ENCODE results near the gene ZNF516.

Gene ZNF516

DNA sequence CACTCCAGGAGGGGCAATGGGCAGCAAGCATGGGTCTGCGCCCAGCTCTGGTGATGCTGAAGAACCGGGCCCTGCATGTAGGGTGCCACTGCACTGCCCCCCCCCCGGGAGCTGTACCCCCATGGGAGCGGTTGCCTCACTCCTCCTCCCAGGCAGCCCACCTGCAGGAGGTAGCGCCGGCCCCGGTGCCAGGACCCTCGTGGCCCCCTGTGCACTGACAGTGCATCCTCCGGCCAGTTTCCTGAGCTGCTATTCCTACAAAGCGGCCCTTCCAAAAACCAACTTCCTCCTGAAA, 109.4 kb downstream of the ZNF516 start:
- H3K79me2 ChIP-seq (ENCODE audit: control insufficient read depth, insufficient read depth, low read length) = no peaks in the 10 kb centered on the region
- no peak overlapping the region for H3K18ac ChIP-seq (ENCODE audit: low read length)
- no peak overlapping the region for H4K8ac ChIP-seq (ENCODE audit: low read depth, low read length)
- no peak overlapping the region for H2BK15ac ChIP-seq (replicated peaks; ENCODE audit: low read depth)
- no peak overlapping the region for H2AK5ac ChIP-seq (ENCODE audit: low read length)
- no peak overlapping the region for H3K56ac ChIP-seq (ENCODE audit: low read length)
- WGBS (ENCODE audit: extremely low coverage, insufficient coverage, low lambda C conversion rate) = no CpG with 5 or more reads among the region's 10 CpGs
- no peak for DNase-seq
- no peaks in the 10 kb centered on the region for H3K79me1 ChIP-seq (ENCODE audit: low read length)
- no peak overlapping the region for H3K4me2 ChIP-seq (ENCODE audit: low read length)
- no peaks in the 10 kb centered on the region for H3K27me3 ChIP-seq (ENCODE audit: insufficient read depth, low read length, poor library complexity)
- H3K9ac ChIP-seq (ENCODE audit: low read length) = no peak overlapping the region
- no peak overlapping the region for H2BK120ac ChIP-seq (ENCODE audit: low read depth, low read length)
- no peak overlapping the region for H3K4me3 ChIP-seq (ENCODE audit: low read length)
- H4K5ac ChIP-seq (ENCODE audit: low read length) = no peak overlapping the region
- H3K36me3 ChIP-seq (ENCODE audit: control insufficient read depth, insufficient read depth, low read length) = no peaks in the 10 kb centered on the region
- H3K4me1 ChIP-seq (ENCODE audit: control insufficient read depth, low read depth, low read length) = no peaks in the 10 kb centered on the region
- H3K4ac ChIP-seq (ENCODE audit: low read depth, low read length) = no peak overlapping the region
- no peak overlapping the region for H3K27ac ChIP-seq (ENCODE audit: low read depth, low read length)
- H2BK5ac ChIP-seq (ENCODE audit: low read length) = no peak overlapping the region
- no peak overlapping the region for H3K23ac ChIP-seq (ENCODE audit: low read length)

DNA sequence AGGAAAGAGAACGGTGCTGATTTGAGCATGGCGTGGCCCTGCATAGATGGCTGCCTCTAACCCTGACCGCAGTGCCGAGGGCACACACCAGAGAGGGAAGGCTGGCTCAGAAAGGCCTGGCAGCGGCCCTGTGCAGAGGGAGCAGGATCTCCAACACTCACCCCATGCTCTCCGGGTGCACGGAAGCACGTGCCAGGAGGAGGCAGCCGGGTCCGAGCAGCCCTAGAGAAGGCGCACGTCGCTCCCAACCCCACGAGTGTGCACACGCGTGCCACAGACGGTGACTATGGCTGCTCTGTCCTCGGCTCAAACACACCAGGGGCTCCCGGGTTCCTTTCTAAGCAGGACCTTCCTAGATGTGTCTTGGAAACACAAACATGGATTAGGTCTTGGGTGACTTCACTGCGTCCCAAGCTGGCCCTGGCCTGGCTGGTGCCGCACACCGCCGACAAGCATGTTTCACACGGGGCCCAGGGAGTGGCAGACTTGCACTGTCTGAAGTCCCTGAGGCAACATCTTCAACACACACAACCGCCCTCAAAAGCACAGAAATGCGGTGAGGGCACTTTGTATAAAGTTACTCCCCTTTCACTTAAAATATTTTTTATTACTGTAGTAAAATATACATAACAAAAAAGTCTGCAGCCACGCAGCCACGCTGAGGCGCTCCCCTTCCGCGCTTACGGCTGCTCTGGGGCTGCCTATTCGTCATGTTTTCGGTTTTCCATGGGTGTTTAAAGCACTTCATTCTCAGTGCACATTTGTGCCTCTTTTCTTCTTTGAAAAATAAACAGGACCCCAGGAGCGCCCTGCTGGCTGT, 110.0 kb downstream of the ZNF516 start:
- Histone ChIP-seq H3K4me1 (ENCODE audit: control insufficient read depth, low read depth, low read length) (no peaks in the 10 kb centered on the region), H3K56ac (ENCODE audit: low read length) (no peak overlapping the region)

DNA sequence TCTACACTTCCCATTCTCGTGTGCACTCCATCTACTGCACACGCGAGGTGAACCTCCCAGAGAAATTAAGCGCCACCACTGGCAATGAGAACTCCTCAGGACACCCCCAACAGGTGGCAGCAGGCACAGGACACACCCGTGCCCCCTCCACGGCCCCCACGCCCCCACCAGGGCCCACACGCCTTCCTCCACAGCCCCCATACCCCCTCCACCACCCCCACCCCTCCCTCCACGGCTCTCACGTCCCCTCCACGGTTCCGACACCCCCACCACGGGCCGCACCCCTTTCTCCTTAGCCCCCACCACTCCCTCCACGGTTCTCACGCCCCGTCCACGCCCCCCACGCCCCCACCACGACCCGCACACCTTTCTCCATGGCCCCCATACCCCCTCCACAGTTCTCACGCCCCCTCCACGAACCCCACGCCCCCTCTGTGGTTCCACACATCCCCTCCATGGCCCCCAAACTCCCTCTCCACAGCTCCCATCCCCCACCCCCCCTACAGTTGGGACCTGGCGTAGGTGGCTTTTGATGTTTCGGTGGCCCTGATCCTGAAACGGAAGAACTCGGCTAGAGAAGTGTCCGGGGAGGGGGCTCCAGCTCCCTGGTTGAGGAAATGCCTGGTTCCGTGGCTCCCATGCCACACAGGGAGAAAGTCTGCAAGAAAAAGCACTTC, 110.8 kb downstream of the ZNF516 start:
- Histone ChIP-seq H3K27ac (ENCODE audit: low read depth, low read length) (no peak overlapping the region), H2BK120ac (ENCODE audit: low read depth, low read length) (no peak overlapping the region), H2AK5ac (ENCODE audit: low read length) (no peak overlapping the region), H3K27me3 (ENCODE audit: insufficient read depth, low read length, poor library complexity) (no peaks in the 10 kb centered on the region), H3K4me2 (ENCODE audit: low read length) (no peak overlapping the region), H3K4me1 (ENCODE audit: control insufficient read depth, low read depth, low read length) (no peaks in the 10 kb centered on the region), H2BK5ac (ENCODE audit: low read length) (no peak overlapping the region), H3K56ac (ENCODE audit: low read length) (no peak overlapping the region), H3K4ac (ENCODE audit: low read depth, low read length) (no peak overlapping the region), H3K36me3 (ENCODE audit: control insufficient read depth, insufficient read depth, low read length) (no peaks in the 10 kb centered on the region), H3K79me1 (ENCODE audit: low read length) (no peaks in the 10 kb centered on the region), H2BK15ac (replicated peaks; ENCODE audit: low read depth) (no peak overlapping the region), H3K79me2 (ENCODE audit: control insufficient read depth, insufficient read depth, low read length) (no peaks in the 10 kb centered on the region), H4K8ac (ENCODE audit: low read depth, low read length) (no peak overlapping the region), H4K5ac (ENCODE audit: low read length) (no peak overlapping the region), H3K23ac (ENCODE audit: low read length) (no peak overlapping the region), H3K4me3 (ENCODE audit: low read length) (no peak overlapping the region), H3K18ac (ENCODE audit: low read length) (no peak overlapping the region), H3K9ac (ENCODE audit: low read length) (no peak overlapping the region)
- no peak for DNase-seq
- WGBS (ENCODE audit: extremely low coverage, insufficient coverage, low lambda C conversion rate) = no CpG with 5 or more reads among the region's 30 CpGs

More for the DNA sequence above, 110.0 kb downstream of the ZNF516 start:
- Histone ChIP-seq H2BK5ac (ENCODE audit: low read length) (no peak overlapping the region), H3K4me3 (ENCODE audit: low read length) (no peak overlapping the region), H3K27ac (ENCODE audit: low read depth, low read length) (no peak overlapping the region), H3K79me1 (ENCODE audit: low read length) (no peaks in the 10 kb centered on the region), H3K36me3 (ENCODE audit: control insufficient read depth, insufficient read depth, low read length) (no peaks in the 10 kb centered on the region), H4K8ac (ENCODE audit: low read depth, low read length) (no peak overlapping the region), H2BK15ac (replicated peaks; ENCODE audit: low read depth) (no peak overlapping the region), H2AK5ac (ENCODE audit: low read length) (no peak overlapping the region), H3K9ac (ENCODE audit: low read length) (no peak overlapping the region), H2BK120ac (ENCODE audit: low read depth, low read length) (no peak overlapping the region), H3K79me2 (ENCODE audit: control insufficient read depth, insufficient read depth, low read length) (no peaks in the 10 kb centered on the region), H3K18ac (ENCODE audit: low read length) (no peak overlapping the region), H3K27me3 (ENCODE audit: insufficient read depth, low read length, poor library complexity) (no peaks in the 10 kb centered on the region), H3K23ac (ENCODE audit: low read length) (no peak overlapping the region), H3K4me2 (ENCODE audit: low read length) (no peak overlapping the region), H4K5ac (ENCODE audit: low read length) (no peak overlapping the region), H3K4ac (ENCODE audit: low read depth, low read length) (no peak overlapping the region)
- no peak for DNase-seq
- no CpG with 5 or more reads among the region's 35 CpGs for WGBS (ENCODE audit: extremely low coverage, insufficient coverage, low lambda C conversion rate)

DNA sequence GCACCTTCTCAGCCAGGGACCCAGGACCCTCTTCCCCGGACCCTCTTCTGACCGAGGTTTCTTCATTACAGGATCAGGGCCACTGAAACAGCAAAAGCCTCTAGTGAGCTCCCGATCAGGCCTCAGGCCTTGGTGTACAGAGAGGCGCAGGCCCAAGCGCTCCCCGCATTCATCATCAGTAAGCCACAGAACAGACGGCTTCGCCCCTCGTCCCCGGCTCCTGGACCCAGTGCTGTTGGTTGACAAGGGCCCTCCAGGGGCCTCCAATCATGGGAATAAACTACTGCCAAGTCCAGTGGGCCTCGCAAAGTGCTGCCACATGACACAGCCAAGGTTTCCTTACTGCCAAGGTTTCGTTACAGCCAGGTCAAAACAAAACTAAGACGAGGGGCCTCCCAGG, 111.4 kb downstream of the ZNF516 start:
- Histone ChIP-seq H3K4me1 (ENCODE audit: control insufficient read depth, low read depth, low read length) (no peaks in the 10 kb centered on the region), H3K23ac (ENCODE audit: low read length) (no peak overlapping the region), H4K5ac (ENCODE audit: low read length) (no peak overlapping the region), H3K79me1 (ENCODE audit: low read length) (no peaks in the 10 kb centered on the region), H2BK15ac (replicated peaks; ENCODE audit: low read depth) (no peak overlapping the region), H4K8ac (ENCODE audit: low read depth, low read length) (no peak overlapping the region), H3K9ac (ENCODE audit: low read length) (no peak overlapping the region), H2AK5ac (ENCODE audit: low read length) (no peak overlapping the region), H3K36me3 (ENCODE audit: control insufficient read depth, insufficient read depth, low read length) (no peaks in the 10 kb centered on the region), H3K4me2 (ENCODE audit: low read length) (no peak overlapping the region), H2BK5ac (ENCODE audit: low read length) (no peak overlapping the region), H3K4ac (ENCODE audit: low read depth, low read length) (no peak overlapping the region), H3K56ac (ENCODE audit: low read length) (no peak overlapping the region), H3K79me2 (ENCODE audit: control insufficient read depth, insufficient read depth, low read length) (no peaks in the 10 kb centered on the region), H3K27ac (ENCODE audit: low read depth, low read length) (no peak overlapping the region), H3K4me3 (ENCODE audit: low read length) (no peak overlapping the region), H3K18ac (ENCODE audit: low read length) (no peak overlapping the region), H2BK120ac (ENCODE audit: low read depth, low read length) (no peak overlapping the region), H3K27me3 (ENCODE audit: insufficient read depth, low read length, poor library complexity) (no peaks in the 10 kb centered on the region)
- no CpG with 5 or more reads among the region's 13 CpGs for WGBS (ENCODE audit: extremely low coverage, insufficient coverage, low lambda C conversion rate)
- DNase-seq = no peak

DNA sequence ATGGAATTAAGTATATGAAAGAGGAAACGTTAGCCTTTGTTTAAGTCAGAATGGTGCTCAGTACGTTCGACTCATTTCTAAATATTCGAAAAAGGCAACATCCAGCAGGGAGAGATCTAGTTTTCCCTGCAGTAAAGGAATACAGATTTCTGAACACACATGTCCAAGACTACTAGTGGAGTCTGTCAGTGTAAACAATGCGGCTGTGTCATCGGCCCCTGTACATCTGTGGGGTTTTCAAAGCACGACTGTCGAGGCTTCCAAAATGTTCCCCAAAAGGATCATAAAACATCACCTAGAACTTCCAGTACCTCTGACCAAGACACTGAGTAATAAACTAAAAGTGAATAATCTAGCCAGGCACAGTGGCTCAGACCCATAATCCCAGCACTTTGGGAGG, 112.8 kb downstream of the ZNF516 start:
- no peak overlapping the region for H3K23ac ChIP-seq (ENCODE audit: low read length)
- no peak for DNase-seq
- H3K4me3 ChIP-seq (ENCODE audit: low read length) = no peak overlapping the region
- H3K56ac ChIP-seq (ENCODE audit: low read length) = no peak overlapping the region
- H4K8ac ChIP-seq (ENCODE audit: low read depth, low read length) = no peak overlapping the region
- H3K36me3 ChIP-seq (ENCODE audit: control insufficient read depth, insufficient read depth, low read length) = no peaks in the 10 kb centered on the region
- no peaks in the 10 kb centered on the region for H3K79me2 ChIP-seq (ENCODE audit: control insufficient read depth, insufficient read depth, low read length)
- H2BK15ac ChIP-seq (replicated peaks; ENCODE audit: low read depth) = no peak overlapping the region
- H3K27ac ChIP-seq (ENCODE audit: low read depth, low read length) = no peak overlapping the region
- no peaks in the 10 kb centered on the region for H3K4me1 ChIP-seq (ENCODE audit: control insufficient read depth, low read depth, low read length)
- no peak overlapping the region for H3K4me2 ChIP-seq (ENCODE audit: low read length)
- no peaks in the 10 kb centered on the region for H3K27me3 ChIP-seq (ENCODE audit: insufficient read depth, low read length, poor library complexity)
- no peak overlapping the region for H2BK120ac ChIP-seq (ENCODE audit: low read depth, low read length)
- no peak overlapping the region for H2BK5ac ChIP-seq (ENCODE audit: low read length)
- no peak overlapping the region for H4K5ac ChIP-seq (ENCODE audit: low read length)
- H2AK5ac ChIP-seq (ENCODE audit: low read length) = no peak overlapping the region
- H3K4ac ChIP-seq (ENCODE audit: low read depth, low read length) = no peak overlapping the region
- no peak overlapping the region for H3K18ac ChIP-seq (ENCODE audit: low read length)
- H3K9ac ChIP-seq (ENCODE audit: low read length) = no peak overlapping the region
- no peaks in the 10 kb centered on the region for H3K79me1 ChIP-seq (ENCODE audit: low read length)
- WGBS (ENCODE audit: extremely low coverage, insufficient coverage, low lambda C conversion rate) = no CpG with 5 or more reads among the region's 8 CpGs

Data from mesendoderm (in vitro differentiated cells).